BJ (cell line): ENCODE results near the gene SPRY4. TPM values are rescaled to one million over a fixed set of nuclear protein-coding genes. Genes with fewer than 3 reads are reported as not detected.

Experiments
- CTCF ChIA-PET: fragments of 350-600 bp; formaldehyde crosslinking; extraction: SDS; loops from one replicate; lab custom pipeline; 2021; ENCODE audit warnings: antibody characterized with exemption, inconsistent platforms; lab: Yijun Ruan, JAX
- POLR2A ChIA-PET: fragments of 300-600 bp; sonication (Branson Sonifier 250); formaldehyde crosslinking; extraction: SDS; loops from one replicate; lab custom pipeline; 2021; ENCODE audit warnings: antibody characterized with exemption; lab: Charles Lee
- DNase-seq: peaks from one replicate; pipeline ENCODE4 v3.0.0-alpha.2; 2011; ENCODE audit warnings: low read depth
- H3K27me3 ChIP-seq: 2 replicates; pipeline ENCODE4 v1.6.0; 2011; ENCODE audit warnings: low read length; ENCODE audit not compliant: control insufficient read depth, insufficient read depth
- H3K36me3 ChIP-seq: 2 replicates; pipeline ENCODE4 v1.5.1; 2011; ENCODE audit warnings: low read length; ENCODE audit not compliant: control insufficient read depth, insufficient read depth
- H3K4me3 ChIP-seq: 2 replicates; pipeline ENCODE4 v1.5.1; 2011; ENCODE audit warnings: low read depth, mild to moderate bottlenecking, control low read depth, low read length
- CTCF ChIP-seq: IDR thresholded peaks from 2 replicates; pipeline ENCODE4 v1.5.1; 2011; ENCODE audit warnings: low read depth, mild to moderate bottlenecking, control low read depth, inconsistent platforms, low read length, moderate library complexity; ENCODE audit not compliant: insufficient read depth
- polyA plus RNA-seq: library from polyadenylated mRNA; depleted of rRNA; stranded (reverse); fragments of >200 nt; gene quantifications from 2 replicates; pipeline ENCODE4 v1.2.3, GENCODE V29; 2011

Gene SPRY4
- polyA plus RNA-seq, 1 experiment, result 13.0 TPM

DNA sequence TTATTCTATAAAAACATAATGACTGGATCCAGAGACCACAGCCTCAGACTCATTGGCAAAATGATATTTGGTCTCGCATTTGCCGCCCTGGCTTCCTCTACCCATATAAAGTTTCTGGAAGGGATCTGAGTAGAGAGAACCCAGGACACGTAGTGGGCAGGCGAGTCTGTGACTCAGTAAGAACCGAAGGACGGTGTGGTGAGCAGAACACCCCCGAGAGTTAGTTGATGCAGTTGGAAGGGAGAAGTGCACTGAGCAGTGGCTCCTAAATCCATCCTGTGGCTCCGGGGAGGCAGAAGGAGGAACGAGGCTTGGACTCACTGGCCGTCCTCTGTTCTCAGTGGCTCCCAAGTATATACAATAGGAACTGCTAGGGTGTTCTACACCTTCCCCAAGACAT lies 11.5 kb downstream of the SPRY4 start:
- no peak for DNase-seq
- CTCF ChIA-PET, result interaction anchor here (1.3 kb wide), 1 partner anchor 17 kb away, joined by 4 read pairs; no protein-coding TSS in a partner anchor

DNA sequence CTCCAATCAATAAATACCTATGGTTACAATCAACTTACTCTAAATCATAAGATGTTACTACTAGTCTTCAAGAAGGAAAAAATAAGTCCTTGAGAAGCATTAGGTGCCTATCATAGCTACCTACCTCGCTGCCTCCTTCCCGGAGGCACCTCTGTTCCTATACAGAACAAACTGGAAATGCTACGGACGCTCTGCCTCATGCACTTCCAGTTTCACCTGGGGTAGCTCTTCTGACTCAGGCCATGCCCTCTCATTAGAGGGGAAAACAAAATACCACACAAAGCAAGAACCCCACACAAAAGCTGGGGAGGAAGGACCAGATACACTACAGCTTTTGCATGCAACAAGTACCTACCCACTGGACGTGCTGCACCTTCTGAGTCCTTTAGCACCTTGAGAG lies 12.4 kb downstream of the SPRY4 start:
- ChIA-PET CTCF (interaction anchor here (0.6 to 1.3 kb wide), 2 partner anchors 16 to 160 kb away, joined by 3 to 4 read pairs; no protein-coding TSS in a partner anchor), POLR2A (interaction anchor here (0.6 kb wide), 1 partner anchor 8 kb away, joined by 3 read pairs; no protein-coding TSS in a partner anchor)
- Histone ChIP-seq H3K36me3 (peaks cover 28% of the 10 kb centered on the region), H3K27me3 (no peaks in the 10 kb centered on the region), H3K4me3 (no peak overlapping the region)
- TF ChIP-seq CTCF, result no peak
- DNase-seq, result no peak

More for the DNA sequence above, 11.5 kb downstream of the SPRY4 start:
- H3K36me3 ChIP-seq, result peaks cover 27% of the 10 kb centered on the region
- H3K4me3 ChIP-seq, result no peak overlapping the region
- TF ChIP-seq CTCF, result no peak
- POLR2A ChIA-PET, result no interaction called here
- no peaks in the 10 kb centered on the region for H3K27me3 ChIP-seq

DNA sequence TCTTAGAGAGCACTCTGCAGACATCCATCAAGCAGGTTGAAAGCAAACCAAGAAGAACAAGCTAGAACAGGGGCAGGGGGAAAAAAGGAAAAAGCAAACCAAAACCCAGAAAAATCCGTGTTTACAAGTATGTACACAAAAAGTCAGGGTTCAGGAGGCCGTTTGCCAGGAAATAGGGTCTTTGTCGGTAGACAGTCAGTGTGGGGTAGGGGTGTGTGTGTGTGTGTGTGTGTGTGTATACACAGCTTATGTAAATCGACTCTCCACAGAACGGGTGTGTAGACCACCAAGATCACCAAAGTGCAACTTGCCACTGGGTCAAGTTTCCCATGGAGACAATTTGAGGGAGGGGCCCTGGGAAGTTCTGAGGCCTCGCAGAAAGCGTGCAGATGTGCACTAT lies 13.1 kb downstream of the SPRY4 start:
- no peak overlapping the region for H3K4me3 ChIP-seq
- CTCF ChIA-PET, result interaction anchor here (0.6 to 1.3 kb wide), 2 partner anchors 16 to 159 kb away, joined by 3 to 4 read pairs; no protein-coding TSS in a partner anchor
- DNase-seq, result no peak
- POLR2A ChIA-PET, result no interaction called here
- no peak for TF ChIP-seq CTCF
- no peaks in the 10 kb centered on the region for H3K27me3 ChIP-seq
- H3K36me3 ChIP-seq, result peaks cover 28% of the 10 kb centered on the region

- Histone ChIP-seq H3K36me3 (peaks cover 28% of the 10 kb centered on the region), H3K4me3 (no peak overlapping the region), H3K27me3 (no peaks in the 10 kb centered on the region)
- DNase-seq, result no peak
- TF ChIP-seq CTCF, result no peak
- POLR2A ChIA-PET, result no interaction called here
- CTCF ChIA-PET, result interaction anchor here (0.7 kb wide), 1 partner anchor 113 kb away, joined by 4 read pairs; no protein-coding TSS in a partner anchor
Observed at GRCh38 chr5:142310803-142311202, 14.0 kb downstream of the SPRY4 start.

GRCh38 chr5:142309747-142310318 lies 15.0 kb downstream of the SPRY4 start:
- Histone ChIP-seq H3K36me3 (peaks cover 28% of the 10 kb centered on the region), H3K27me3 (no peaks in the 10 kb centered on the region), H3K4me3 (no peak overlapping the region)
- no peak for TF ChIP-seq CTCF
- ChIA-PET CTCF (interaction anchor here (0.6 to 1.1 kb wide), 2 partner anchors 171 to 239 kb away, joined by 3 to 5 read pairs; no protein-coding TSS in a partner anchor), POLR2A (no interaction called here)
- no peak for DNase-seq
